ENCODE data around the gene MLANA.

DNA sequence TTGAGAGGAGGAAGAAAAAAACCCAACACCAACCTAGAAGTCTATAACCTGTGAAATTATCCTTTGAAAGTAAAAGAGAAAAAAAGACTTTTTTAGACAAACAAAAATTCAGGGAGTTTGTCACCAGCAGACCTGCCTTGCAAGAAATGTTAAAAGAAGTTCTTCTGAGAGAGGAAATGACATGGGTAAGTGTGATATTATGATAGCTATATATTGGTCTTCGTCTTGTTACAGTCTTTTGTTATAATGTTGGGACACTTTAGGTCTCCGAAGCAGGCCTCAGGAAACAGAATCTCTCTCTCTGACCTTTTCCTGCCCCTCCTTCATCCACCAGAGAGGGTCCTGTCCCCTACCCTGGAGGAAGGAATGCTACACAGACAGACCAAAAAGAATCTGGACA lies 16.6 kb upstream of the MLANA start:
- TF ChIP-seq POLR2A (IDR thresholded peaks at IDR 0.05) (no peak), EP300 (IDR thresholded peaks at IDR 0.05) (no peak)

All from upper lobe of left lung (tissue), 4 donors.